ENCODE data around the gene SHB. TPM values are rescaled to one million over a fixed set of nuclear protein-coding genes. Genes with fewer than 3 reads are reported as not detected.

The SHB gene
- total and polyA plus RNA-seq, 2 donors (not counting 3 experiments of a cell fraction or from before 2014, with no cell fraction given): 13.4 to 24.9 TPM

GRCh38 chr9:37914154-37914551 lies 154.9 kb downstream of the SHB start:
- ChIA-PET POLR2A (interaction anchor here (0.6 to 1.0 kb wide), 2 partner anchors 153 to 335 kb away, joined by 4 read pairs; no protein-coding TSS in a partner anchor), CTCF (interaction anchor here (0.6 to 7.3 kb wide), 63 partner anchors 9 to 519 kb away, joined by 3 to 130 read pairs (median 6); partner anchors contain the start of gene SHB)
- H3K79me2 ChIP-seq (ENCODE audit: control insufficient read depth, insufficient read depth, low read length): no peaks in the 10 kb centered on the region
- H3K36me3 ChIP-seq (ENCODE audit: control insufficient read depth in 2 of 2, extremely low read depth in 1 of 2, insufficient read depth in 2 of 2, low read length in 2 of 2): peaks cover 0 to 2% of the 10 kb centered on the region in 2 experiments
- TF ChIP-seq FOS (IDR thresholded peaks at IDR 0.05; ENCODE audit: borderline replicate concordance, insufficient read depth, low read length) (no peak), MAX (IDR thresholded peaks at IDR 0.05; ENCODE audit: insufficient read depth, insufficient read length) (no peak), CTCF (IDR thresholded peaks at IDR 0.05; ENCODE audit: extremely low read depth in 1 of 2, insufficient read depth in 1 of 2, low read depth in 1 of 2, low read length in 2 of 2) (no peak), JUN (IDR thresholded peaks at IDR 0.05; ENCODE audit: borderline replicate concordance, insufficient read depth, insufficient read length, low read depth) (no peak)
- H3K9ac ChIP-seq (replicated peaks; ENCODE audit: extremely low read depth, insufficient read depth, low read length): no peak overlapping the region
- DNase-seq (ENCODE audit: low read depth, low spot score) (no peak), FAIRE-seq (no peak)
- no peaks in the 10 kb centered on the region for H3K9me3 ChIP-seq (replicated peaks; ENCODE audit: control insufficient read depth, insufficient read depth, low read length)
- no peaks in the 10 kb centered on the region for H3K27me3 ChIP-seq (ENCODE audit: control insufficient read depth in 2 of 2, insufficient read depth in 2 of 2, low read length in 2 of 2)
- no peak overlapping the region for H2AFZ ChIP-seq (ENCODE audit: low read depth, low read length)
- H3K4me1 ChIP-seq (ENCODE audit: control insufficient read depth, extremely low read depth, insufficient read depth, low read length): peaks cover 17% of the 10 kb centered on the region
- intact Hi-C loops (cut with micrococcal nuclease) (no loop called here), dilution Hi-C loops (cut with MboI; ENCODE audit: extremely low pct_ligation_motif_present, low sequenced_read_pairs) (no loop called here)
- H3K4me2 ChIP-seq (ENCODE audit: insufficient read depth, low read length): no peak overlapping the region
- no peak overlapping the region for H3K4me3 ChIP-seq (replicated peaks in 1 of 3; ENCODE audit: insufficient read depth in 1 of 3, low read depth in 1 of 3, low read length in 3 of 3)
- H3K27ac ChIP-seq (ENCODE audit: insufficient read depth, low read depth, low read length): no peak overlapping the region
- no peaks in the 10 kb centered on the region for H4K20me1 ChIP-seq (replicated peaks; ENCODE audit: control insufficient read depth, extremely low read depth, insufficient read depth, low read length)
- no peaks in the 10 kb centered on the region for H3K9me1 ChIP-seq (replicated peaks; ENCODE audit: control insufficient read depth, extremely low read depth, insufficient read depth, low read length)
- no TSS peak for BruUV-seq (replicated peaks)

Measured in endothelial cell of umbilical vein (primary cell).